Fibroblast of lung (primary cell): ENCODE results near the gene COL4A1. TPM values are rescaled to one million over a fixed set of nuclear protein-coding genes. Genes with fewer than 3 reads are reported as not detected.

Experiments
- DNase-seq, 2 donors: peaks; one replicate each; pipeline versions ENCODE4 v3.0.0 to v3.0.0-alpha.2; 2010; ENCODE audit warnings: low read depth in 2 of 2
- H2AFZ ChIP-seq: 2 replicates; pipeline ENCODE4 v1.5.1; 2012; ENCODE audit warnings: low read length, control low read depth, inconsistent platforms
- H3K27ac ChIP-seq: 2 replicates; pipeline ENCODE4 v1.5.1; 2011; ENCODE audit warnings: low read length, control low read depth; ENCODE audit not compliant: insufficient read depth
- H3K27me3 ChIP-seq: 2 replicates; pipeline ENCODE4 v1.5.1; 2011; ENCODE audit warnings: mild to moderate bottlenecking, low read length; ENCODE audit not compliant: control insufficient read depth, insufficient read depth
- H3K36me3 ChIP-seq: 2 replicates; pipeline ENCODE4 v1.5.1; 2011; ENCODE audit warnings: low read length; ENCODE audit not compliant: control insufficient read depth, insufficient read depth
- H3K4me1 ChIP-seq: 2 replicates; pipeline ENCODE4 v1.5.1; 2011; ENCODE audit warnings: low read length; ENCODE audit not compliant: control insufficient read depth, insufficient read depth; ENCODE audit errors: extremely low read depth
- H3K4me2 ChIP-seq: 2 replicates; pipeline ENCODE4 v1.5.1; 2011; ENCODE audit warnings: low read length, control low read depth; ENCODE audit not compliant: insufficient read depth; ENCODE audit errors: extremely low read depth
- H3K4me3 ChIP-seq, 4 experiments: fragments of 200-600 bp in 1 of 4; sonication (generic) in 1 of 4; replicated peaks in 1 of 4; 2 replicates each; pipeline ENCODE4 v1.5.1; 2011 to 2016; ENCODE audit warnings: low read length in 4 of 4, low read depth in 3 of 4, mild to moderate bottlenecking in 3 of 4, control low read depth in 2 of 4, inconsistent platforms in 1 of 4, mixed read lengths in 1 of 4; ENCODE audit not compliant: insufficient read depth in 1 of 4; ENCODE audit errors: control extremely low read depth in 1 of 4
- H3K79me2 ChIP-seq: 2 replicates; pipeline ENCODE4 v1.5.1; 2012; ENCODE audit warnings: mild to moderate bottlenecking, low read length, inconsistent platforms; ENCODE audit not compliant: control insufficient read depth, insufficient read depth
- H3K9ac ChIP-seq: 2 replicates; pipeline ENCODE4 v1.5.1; 2011; ENCODE audit warnings: mild to moderate bottlenecking, low read length, control low read depth; ENCODE audit not compliant: insufficient read depth
- H3K9me3 ChIP-seq: 2 replicates; pipeline ENCODE4 v1.5.1; 2012; ENCODE audit warnings: low read depth, low read length; ENCODE audit not compliant: control insufficient read depth, insufficient read depth
- H4K20me1 ChIP-seq: 2 replicates; pipeline ENCODE4 v1.5.1; 2011; ENCODE audit warnings: low read length; ENCODE audit not compliant: control insufficient read depth, insufficient read depth; ENCODE audit errors: extremely low read depth
- EZH2 ChIP-seq: IDR thresholded peaks from 2 replicates; pipeline ENCODE4 v1.5.1; 2012; ENCODE audit warnings: low read length, control low read depth, mild to moderate bottlenecking; ENCODE audit errors: missing control alignments
- polyA plus RNA-seq, 2 donors: library from polyadenylated mRNA; depleted of rRNA in 1 of 2; stranded (reverse) in 1 of 2; unstranded in 1 of 2; fragments of >200 nt; gene quantifications; 2 replicates each; pipeline ENCODE4 v1.2.1, GENCODE V29; 2011 to 2012; ENCODE audit warnings: missing spikeins in 1 of 2
- total RNA-seq: library from RNA; depleted of rRNA; stranded (reverse); fragments of >200 nt; gene quantifications from 2 replicates; pipeline ENCODE4 v1.2.1, GENCODE V29; 2014
- TF ChIP-seq, protein P1 (sequence below), 2 donors: IDR thresholded peaks in 1 of 2; conservative IDR thresholded peaks in 1 of 2; 1 replicate in 1 of 2; 2 replicates in 1 of 2; pipeline ENCODE4 v1.5.1; 2011 to 2012; ENCODE audit warnings: low read length in 2 of 2, control low read depth in 1 of 2, inconsistent platforms in 1 of 2, low read depth in 1 of 2, mild to moderate bottlenecking in 1 of 2

The COL4A1 gene
- total and polyA plus RNA-seq, 2 donors (not counting 1 experiment from before 2014, with no cell fraction given), result 34.0 to 607 TPM

DNA sequence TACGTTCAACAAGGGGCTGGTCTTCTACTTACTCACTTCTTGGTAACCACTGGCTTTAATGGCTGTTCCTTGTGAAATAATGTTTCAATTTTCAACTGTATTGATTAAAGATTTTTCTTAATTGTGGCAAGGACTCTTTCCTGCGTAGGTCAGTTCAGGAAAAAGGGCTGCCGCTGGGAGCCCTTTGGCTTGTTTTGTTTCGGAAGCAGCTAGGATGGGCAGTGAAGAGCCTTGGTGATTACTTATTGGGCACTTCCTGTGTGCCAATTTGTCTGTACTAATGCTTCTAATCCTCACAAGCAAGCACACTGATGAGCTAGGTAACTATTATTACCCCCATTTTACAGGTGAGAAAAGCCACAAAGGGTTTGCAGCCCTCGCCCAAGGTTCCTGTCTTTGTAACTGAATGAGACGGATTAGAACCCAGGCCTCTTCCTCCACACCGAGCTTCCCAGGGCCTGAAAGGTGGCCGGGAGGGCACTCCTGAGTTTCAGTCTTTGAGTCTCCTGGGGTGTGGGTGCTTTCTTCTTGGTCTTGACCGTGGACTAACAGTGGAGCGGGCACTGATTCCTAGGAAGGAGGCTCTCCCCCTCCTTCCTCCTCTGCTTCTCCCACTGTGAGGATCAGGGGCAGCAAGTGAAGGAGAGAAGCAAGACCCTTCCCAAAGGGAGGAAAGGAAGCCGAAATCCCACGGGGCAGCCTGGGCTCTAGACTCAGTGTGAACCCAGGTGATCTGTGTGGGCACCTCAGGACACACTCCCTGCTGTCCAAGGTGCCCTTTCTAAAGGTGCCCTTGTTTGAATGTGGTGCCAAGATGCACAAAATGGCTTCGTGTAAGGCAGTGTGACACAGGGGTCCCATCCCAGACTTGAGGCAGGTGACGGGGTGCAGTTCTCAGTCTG lies 3.8 kb upstream of the COL4A1 start:
- H3K4me2 ChIP-seq, result no peak overlapping the region
- H3K4me3 ChIP-seq, result peak overlapping the region in 1 of 4 experiments; percentile 26
- H3K79me2 ChIP-seq, result peaks cover 86% of the 10 kb centered on the region
- H3K4me1 ChIP-seq, result peaks cover 15% of the 10 kb centered on the region
- peaks cover 4% of the 10 kb centered on the region for H3K36me3 ChIP-seq
- H3K9me3 ChIP-seq, result no peaks in the 10 kb centered on the region
- DNase-seq, result no peak
- H3K27me3 ChIP-seq, result no peaks in the 10 kb centered on the region
- no peak overlapping the region for H2AFZ ChIP-seq
- TF ChIP-seq EZH2, result no peak
- TF ChIP-seq, protein P1, sequence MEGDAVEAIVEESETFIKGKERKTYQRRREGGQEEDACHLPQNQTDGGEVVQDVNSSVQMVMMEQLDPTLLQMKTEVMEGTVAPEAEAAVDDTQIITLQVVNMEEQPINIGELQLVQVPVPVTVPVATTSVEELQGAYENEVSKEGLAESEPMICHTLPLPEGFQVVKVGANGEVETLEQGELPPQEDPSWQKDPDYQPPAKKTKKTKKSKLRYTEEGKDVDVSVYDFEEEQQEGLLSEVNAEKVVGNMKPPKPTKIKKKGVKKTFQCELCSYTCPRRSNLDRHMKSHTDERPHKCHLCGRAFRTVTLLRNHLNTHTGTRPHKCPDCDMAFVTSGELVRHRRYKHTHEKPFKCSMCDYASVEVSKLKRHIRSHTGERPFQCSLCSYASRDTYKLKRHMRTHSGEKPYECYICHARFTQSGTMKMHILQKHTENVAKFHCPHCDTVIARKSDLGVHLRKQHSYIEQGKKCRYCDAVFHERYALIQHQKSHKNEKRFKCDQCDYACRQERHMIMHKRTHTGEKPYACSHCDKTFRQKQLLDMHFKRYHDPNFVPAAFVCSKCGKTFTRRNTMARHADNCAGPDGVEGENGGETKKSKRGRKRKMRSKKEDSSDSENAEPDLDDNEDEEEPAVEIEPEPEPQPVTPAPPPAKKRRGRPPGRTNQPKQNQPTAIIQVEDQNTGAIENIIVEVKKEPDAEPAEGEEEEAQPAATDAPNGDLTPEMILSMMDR (conservative IDR thresholded peaks at IDR 0.05 in 1 of 2, IDR thresholded peaks at IDR 0.05 in 1 of 2; ENCODE audit: low read depth in 1 of 2, low read length in 2 of 2), result no peak
- no peaks in the 10 kb centered on the region for H4K20me1 ChIP-seq
- peak overlapping the region; percentile 73 for H3K27ac ChIP-seq
- peak overlapping the region; percentile 70 for H3K9ac ChIP-seq

GRCh38 chr13:110309661-110310524 lies 2.9 kb upstream of the COL4A1 start:
- peak overlapping the region; percentile 73 for H3K27ac ChIP-seq
- H3K36me3 ChIP-seq, result peaks cover 4% of the 10 kb centered on the region
- peaks cover 15% of the 10 kb centered on the region for H3K4me1 ChIP-seq
- peaks cover 93% of the 10 kb centered on the region for H3K79me2 ChIP-seq
- no peak for TF ChIP-seq EZH2
- TF ChIP-seq, protein P1 (conservative IDR thresholded peaks at IDR 0.05 in 1 of 2, IDR thresholded peaks at IDR 0.05 in 1 of 2; ENCODE audit: low read depth in 1 of 2, low read length in 2 of 2), result no peak
- H2AFZ ChIP-seq, result no peak overlapping the region
- H3K27me3 ChIP-seq, result no peaks in the 10 kb centered on the region
- H3K4me3 ChIP-seq, result peak overlapping the region in 2 of 4 experiments; percentile 50 to 66
- H3K9ac ChIP-seq, result peak overlapping the region; percentile 95
- no peaks in the 10 kb centered on the region for H3K9me3 ChIP-seq
- H4K20me1 ChIP-seq, result no peaks in the 10 kb centered on the region
- H3K4me2 ChIP-seq, result peak overlapping the region; percentile 97
- no peak for DNase-seq
